Sigmoid colon (tissue), 4 donors: Measurements from ENCODE around the gene LINGO3.

Experiments used
- EP300 ChIP-seq, 4 donors: sonication (generic); formaldehyde crosslinking; IDR thresholded peaks; one replicate each; pipeline ENCODE4 v1.6.1; 2017; ENCODE audit warnings: antibody characterized with exemption in 4 of 4
- POLR2A ChIP-seq, 2 donors: fragments of 450-650 bp; IDR thresholded peaks; one replicate each; pipeline ENCODE4 v1.6.1; 2016; ENCODE audit warnings: antibody characterized with exemption in 2 of 2, mild to moderate bottlenecking in 2 of 2, moderate library complexity in 2 of 2
- TF ChIP-seq, protein P1 (sequence below), 4 experiments: fragments of 450-650 bp in 3 of 4; fragments of 200-600 bp in 1 of 4; IDR thresholded peaks; one replicate each; pipeline ENCODE4 v1.5.1; 2016 to 2019; ENCODE audit warnings: antibody characterized with exemption in 4 of 4, mild to moderate bottlenecking in 3 of 4, moderate library complexity in 2 of 4

DNA sequence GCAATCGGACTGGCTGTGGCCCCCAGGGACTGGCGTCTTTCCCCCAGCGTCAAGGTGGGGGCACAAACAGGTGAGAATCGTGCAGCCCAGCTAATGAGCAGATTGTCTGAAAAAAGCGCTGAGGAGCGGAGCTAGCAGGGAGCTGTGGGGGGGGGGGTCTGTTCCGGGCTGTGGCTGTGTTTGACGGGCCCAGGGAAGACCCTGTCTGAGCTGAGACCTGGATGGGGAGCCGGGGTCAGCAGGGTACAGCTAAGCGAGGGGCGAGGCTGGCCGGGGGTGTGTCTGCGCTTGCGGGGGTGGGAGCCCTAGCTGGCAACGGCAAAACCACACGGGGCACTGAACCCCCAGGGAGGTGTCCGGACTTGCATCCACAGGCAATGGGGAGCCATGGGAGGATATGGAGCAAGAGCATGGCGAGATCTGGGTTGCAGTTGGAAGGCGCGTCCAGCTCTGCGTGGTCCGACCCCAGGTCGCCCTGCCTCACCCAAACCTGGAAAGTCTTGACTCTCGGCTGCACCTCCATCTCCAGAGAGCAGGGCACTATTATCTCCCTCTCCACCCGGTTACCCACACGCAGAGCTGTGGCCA lies 4.6 kb downstream of the LINGO3 start:
- TF ChIP-seq, protein P1, sequence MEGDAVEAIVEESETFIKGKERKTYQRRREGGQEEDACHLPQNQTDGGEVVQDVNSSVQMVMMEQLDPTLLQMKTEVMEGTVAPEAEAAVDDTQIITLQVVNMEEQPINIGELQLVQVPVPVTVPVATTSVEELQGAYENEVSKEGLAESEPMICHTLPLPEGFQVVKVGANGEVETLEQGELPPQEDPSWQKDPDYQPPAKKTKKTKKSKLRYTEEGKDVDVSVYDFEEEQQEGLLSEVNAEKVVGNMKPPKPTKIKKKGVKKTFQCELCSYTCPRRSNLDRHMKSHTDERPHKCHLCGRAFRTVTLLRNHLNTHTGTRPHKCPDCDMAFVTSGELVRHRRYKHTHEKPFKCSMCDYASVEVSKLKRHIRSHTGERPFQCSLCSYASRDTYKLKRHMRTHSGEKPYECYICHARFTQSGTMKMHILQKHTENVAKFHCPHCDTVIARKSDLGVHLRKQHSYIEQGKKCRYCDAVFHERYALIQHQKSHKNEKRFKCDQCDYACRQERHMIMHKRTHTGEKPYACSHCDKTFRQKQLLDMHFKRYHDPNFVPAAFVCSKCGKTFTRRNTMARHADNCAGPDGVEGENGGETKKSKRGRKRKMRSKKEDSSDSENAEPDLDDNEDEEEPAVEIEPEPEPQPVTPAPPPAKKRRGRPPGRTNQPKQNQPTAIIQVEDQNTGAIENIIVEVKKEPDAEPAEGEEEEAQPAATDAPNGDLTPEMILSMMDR (IDR thresholded peaks at IDR 0.05), result no peak
- TF ChIP-seq POLR2A (IDR thresholded peaks at IDR 0.05) (no peak), EP300 (IDR thresholded peaks at IDR 0.05) (no peak)
